K562 (cell line): ENCODE data around the gene CBX4. TPM values are rescaled to one million over a fixed set of nuclear protein-coding genes. Genes with fewer than 3 reads are reported as not detected.

Source experiments
- ATAC-seq: fragments of 200-7000 bp; cut with Tn5 transposase; 3 replicates; pipeline ENCODE4 v1.9.1; 2020; ENCODE audit warnings: moderate library complexity
- BruUV-seq: library from RNA; stranded (reverse); fragments of 400-500 nt; replicated peaks from 2 replicates; lab custom pipeline; 2021; lab: Mats Ljungman, UMichigan
- CTCF ChIA-PET: fragments of 300-600 bp; formaldehyde crosslinking; extraction: SDS; loops from one replicate; lab custom pipeline; 2021; ENCODE audit warnings: low intra/inter-chr PET ratio; lab: Yijun Ruan, JAX
- POLR2A ChIA-PET: fragments of 300-600, 350-650 bp; sonication (Branson Sonifier 250); formaldehyde crosslinking; extraction: SDS; loops from one replicate; lab custom pipeline; 2021; ENCODE audit warnings: antibody characterized with exemption, inconsistent platforms; lab: Yijun Ruan, JAX
- DNase-seq, 4 experiments: peaks; one replicate each; pipeline versions ENCODE4 v3.0.0 to v3.0.0-alpha.2; 2011 to 2018; ENCODE audit warnings: low spot score in 3 of 4, mixed read lengths in 3 of 4; ENCODE audit errors: extremely low read depth in 1 of 4
- FAIRE-seq: peaks from 2 replicates; lab custom pipeline; 2011; peaks lifted over from hg19 to GRCh38; lab: Jason Lieb, UNC
- H2AFZ ChIP-seq: 2 replicates; pipeline ENCODE4 v1.6.0; 2011; ENCODE audit warnings: low read depth, low read length, control low read depth, inconsistent platforms
- H3K27ac ChIP-seq: fragments of 200-600 bp; 3 replicates; pipeline ENCODE4 v1.8.0; 2011; ENCODE audit warnings: low read depth, mild to moderate bottlenecking, control low read depth, inconsistent platforms, low read length, moderate library complexity, mixed read lengths; ENCODE audit errors: extremely low read depth
- H3K27me3 ChIP-seq, 2 experiments: fragments of 300-600 bp in 1 of 2; 2 replicates in 1 of 2; 3 replicates in 1 of 2; pipeline versions ENCODE4 v1.6.0 to v1.8.0; 2011; ENCODE audit warnings: inconsistent platforms in 2 of 2, low read length in 2 of 2, mild to moderate bottlenecking in 1 of 2, mixed read lengths in 1 of 2, moderate library complexity in 1 of 2; ENCODE audit not compliant: control insufficient read depth in 2 of 2, insufficient read depth in 2 of 2
- H3K36me3 ChIP-seq: fragments of 300-600 bp; 3 replicates; pipeline ENCODE4 v1.8.0; 2011; ENCODE audit warnings: mild to moderate bottlenecking, low read length, inconsistent platforms; ENCODE audit not compliant: control insufficient read depth, insufficient read depth
- H3K4me1 ChIP-seq, 2 experiments: fragments of 200-600 bp in 1 of 2; replicated peaks in 1 of 2; 2 replicates in 1 of 2; 3 replicates in 1 of 2; pipeline versions ENCODE4 v1.5.1 to v1.8.0; 2011; ENCODE audit warnings: inconsistent platforms in 2 of 2, low read length in 2 of 2, mild to moderate bottlenecking in 1 of 2, mixed read lengths in 1 of 2, moderate library complexity in 1 of 2; ENCODE audit not compliant: control insufficient read depth in 2 of 2, insufficient read depth in 2 of 2
- H3K4me2 ChIP-seq: 2 replicates; pipeline ENCODE4 v1.6.1; 2011; ENCODE audit warnings: low read length, control low read depth, inconsistent platforms, mixed read lengths; ENCODE audit not compliant: insufficient read depth
- H3K4me3 ChIP-seq: fragments of 200-600 bp; sonication (generic), shearing (Covaris generic); 2 replicates; pipeline ENCODE4 v1.5.1; 2016; ENCODE audit warnings: control low read depth, inconsistent platforms
- H3K79me2 ChIP-seq: fragments of 200-600 bp; 3 replicates; pipeline ENCODE4 v1.8.0; 2011; ENCODE audit warnings: low read length, inconsistent platforms; ENCODE audit not compliant: control insufficient read depth, insufficient read depth
- H3K9ac ChIP-seq, 2 experiments: 2 replicates each; pipeline versions ENCODE4 v1.6.0 to v1.6.1; 2011; ENCODE audit warnings: low read depth in 2 of 2, low read length in 2 of 2, control low read depth in 1 of 2, inconsistent platforms in 1 of 2, mild to moderate bottlenecking in 1 of 2, mixed read lengths in 1 of 2; ENCODE audit not compliant: insufficient read depth in 1 of 2
- H3K9me1 ChIP-seq: one replicate; pipeline ENCODE4 v1.6.0; 2011; ENCODE audit warnings: inconsistent platforms, mild to moderate bottlenecking, low read length, moderate library complexity; ENCODE audit not compliant: control insufficient read depth, insufficient read depth
- H3K9me3 ChIP-seq: replicated peaks from 2 replicates; pipeline ENCODE4 v1.5.1; 2011; ENCODE audit warnings: low read depth, low read length, inconsistent platforms; ENCODE audit not compliant: control insufficient read depth, insufficient read depth
- H4K20me1 ChIP-seq: replicated peaks from 2 replicates; pipeline ENCODE4 v1.6.1; 2011; ENCODE audit warnings: low read length, inconsistent platforms, mixed read lengths; ENCODE audit not compliant: control insufficient read depth, insufficient read depth
- EHMT2 ChIP-seq: fragments of 450-650 bp; IDR thresholded peaks from 2 replicates; pipeline ENCODE4 v1.6.1; 2018; ENCODE audit warnings: antibody characterized with exemption
- NEUROD1 ChIP-seq: fragments of 150-350 bp; IDR thresholded peaks from 2 replicates; pipeline ENCODE4 v1.6.1; 2014; ENCODE audit warnings: borderline replicate concordance, low read length, low read depth; ENCODE audit not compliant: partially characterized antibody
- NFIX ChIP-seq: fragments of 250-450 bp; sonication (Bioruptor Pico); IDR thresholded peaks from 2 replicates; pipeline ENCODE4 v1.4.0; 2020; ENCODE audit warnings: low read depth, mild to moderate bottlenecking, moderate library complexity
- NFYB ChIP-seq: IDR thresholded peaks from 2 replicates; pipeline ENCODE4 v1.6.1; 2011; ENCODE audit warnings: mild to moderate bottlenecking, moderate library complexity; ENCODE audit not compliant: insufficient read length; ENCODE audit errors: extremely low read depth
- POLR2G ChIP-seq: fragments of 200-400 bp; formaldehyde crosslinking; IDR thresholded peaks from 2 replicates; pipeline ENCODE4 v1.6.1; 2017; ENCODE audit warnings: low read depth, mild to moderate bottlenecking, antibody characterized with exemption, low read length, moderate library complexity
- RBFOX2 ChIP-seq: fragments of 200-400 bp; formaldehyde crosslinking; IDR thresholded peaks from 2 replicates; pipeline ENCODE4 v1.6.1; 2017; ENCODE audit warnings: low read depth, mild to moderate bottlenecking, low read length, moderate library complexity
- SIX5 ChIP-seq, 2 experiments: IDR thresholded peaks; 2 replicates each; pipeline ENCODE4 v1.6.1; 2011; ENCODE audit warnings: low read length in 2 of 2, borderline replicate concordance in 1 of 2, low read depth in 1 of 2, mild to moderate bottlenecking in 1 of 2, moderate library complexity in 1 of 2; ENCODE audit not compliant: insufficient read depth in 1 of 2
- TAF9B ChIP-seq: fragments of 450-650 bp; IDR thresholded peaks from 2 replicates; pipeline ENCODE4 v1.6.1; 2018; ENCODE audit warnings: mild to moderate bottlenecking; ENCODE audit not compliant: partially characterized antibody
- XRCC4 ChIP-seq: IDR thresholded peaks from one replicate; pipeline ENCODE4 v1.6.1; 2011; ENCODE audit not compliant: insufficient read depth, insufficient read length; ENCODE audit errors: extremely low read depth
- ZBTB33 ChIP-seq: sonication (generic); formaldehyde crosslinking; IDR thresholded peaks from 2 replicates; pipeline ENCODE4 v1.8.1; 2023; ENCODE audit warnings: mild to moderate bottlenecking, missing genetic modification reagents
- ZNF184 ChIP-seq: sonication (generic); formaldehyde crosslinking; IDR thresholded peaks from 2 replicates; pipeline ENCODE4 v1.5.0; 2020; ENCODE audit warnings: missing genetic modification reagents
- ZNF830 ChIP-seq: fragments of 250-450 bp; sonication (Bioruptor Pico); IDR thresholded peaks from 2 replicates; pipeline ENCODE4 v1.5.0; 2021; ENCODE audit warnings: mild to moderate bottlenecking
- WGBS: fragments of 100-300 bp; shearing (Covaris generic); methylation state at CpG from one replicate; pipeline ENCODE4 v1.1.6; 2016; ENCODE audit warnings: low coverage, mixed read lengths; ENCODE audit not compliant: insufficient coverage; ENCODE audit errors: missing lambda C conversion rate; 5-methylcytosine and 5-hydroxymethylcytosine counted together
- in situ Hi-C: fragments of 300-500 bp; cut with MboI; formaldehyde crosslinking; loops from 4 replicates; pipeline ENCODE4 v1.15.0; 2018; ENCODE audit warnings: inconsistent platforms, mixed read lengths
- intact Hi-C: fragments of 100-400 bp; cut with micrococcal nuclease; formaldehyde crosslinking; loops from 2 replicates; pipeline ENCODE4 v1.14.2; 2022
- polyA plus RNA-seq, 8 experiments: library from polyadenylated mRNA; depleted of rRNA in 4 of 8; stranded (reverse) in 5 of 8; unstranded in 3 of 8; fragments of >200 nt; fragmentation: Nextera tagmentation in 2 of 8; fragmentation: Illumina TruSeq in 1 of 8; extraction: Ambion mirVana in 2 of 8; extraction: Trizol in 1 of 8; gene quantifications; 2 replicates each; pipeline versions ENCODE4 v1.2.1 to v1.2.3, GENCODE V29; 2011 to 2014; ENCODE audit warnings: inconsistent platforms in 1 of 8, missing spikeins in 1 of 8
- total RNA-seq, 7 experiments: library from RNA; depleted of rRNA in 6 of 7; stranded (reverse); fragments of >200 nt in 6 of 7; fragmentation: Illumina TruSeq in 2 of 7; extraction: Trizol in 2 of 7; gene quantifications; 2 replicates each; pipeline versions ENCODE4 v1.2.1 to v1.2.3, GENCODE V29; 2011 to 2021; ENCODE audit warnings: low replicate concordance in 1 of 7

CBX4 gene
- total and polyA plus RNA-seq, 9 of the 15 experiments (the other 6 are each of a cell fraction or from before 2014, with no cell fraction given) = 0.98 to 50.5 (median 10.0) TPM

- no peaks in the 10 kb centered on the region for H3K9me3 ChIP-seq
- no peaks in the 10 kb centered on the region for H4K20me1 ChIP-seq
- no peak overlapping the region for H3K4me2 ChIP-seq
- peak overlapping the region in 1 of 2 experiments; percentile 68; a peak in 1 of 4 replicates for H3K9ac ChIP-seq
- peak; percentile 67 for TF ChIP-seq NFYB
- TF ChIP-seq NEUROD1 = no peak
- no peaks in the 10 kb centered on the region for H3K9me1 ChIP-seq
- ChIA-PET POLR2A (interaction anchor here (0.5 to 1.3 kb wide), 5 partner anchors 32 to 1697 kb away, joined by 3 to 9 read pairs (median 3); no protein-coding TSS in a partner anchor), CTCF (no interaction called here)
- no peak overlapping the region for H3K27ac ChIP-seq
- peaks cover 20% of the 10 kb centered on the region for H3K79me2 ChIP-seq
- H3K4me3 ChIP-seq = no peak overlapping the region
- DNase-seq (peak in 2 of 4 experiments; percentile 74 to 76), ATAC-seq (no peak), FAIRE-seq (no peak)
- H3K36me3 ChIP-seq = peaks cover 20% of the 10 kb centered on the region; the same call in 2 of the 3 replicates
- H3K27me3 ChIP-seq = no peaks in the 10 kb centered on the region
- no TSS peak for BruUV-seq
- in situ Hi-C loops (loop anchor here (5.0 kb wide), 1 partner anchor 47 kb away; no protein-coding TSS in a partner anchor), intact Hi-C loops (no loop called here)
- H3K4me1 ChIP-seq = peaks cover 18 to 71% of the 10 kb centered on the region in 2 experiments
- WGBS = 62% methylated on average over 3 of the region's 3 CpGs
- no peak overlapping the region for H2AFZ ChIP-seq
Observed at GRCh38 chr17:79793924-79794304, 45.3 kb downstream of the CBX4 start.

- ATAC-seq (no peak), DNase-seq (no peak), FAIRE-seq (peak; percentile 32)
- no peak overlapping the region for H3K27ac ChIP-seq
- H3K4me2 ChIP-seq = no peak overlapping the region
- no peaks in the 10 kb centered on the region for H4K20me1 ChIP-seq
- no peaks in the 10 kb centered on the region for H3K27me3 ChIP-seq
- H2AFZ ChIP-seq = no peak overlapping the region
- intact Hi-C loops (no loop called here), in situ Hi-C loops (loop anchor here (5.0 kb wide), 1 partner anchor 46 kb away; no protein-coding TSS in a partner anchor)
- H3K36me3 ChIP-seq = peaks cover 20% of the 10 kb centered on the region; the same call in 2 of the 3 replicates
- no peaks in the 10 kb centered on the region for H3K9me3 ChIP-seq
- POLR2A ChIA-PET = interaction anchor here (0.7 to 1.3 kb wide), 6 partner anchors 10 to 133 kb away, joined by 3 to 9 read pairs (median 4); no protein-coding TSS in a partner anchor
- H3K4me1 ChIP-seq = peaks cover 15 to 64% of the 10 kb centered on the region in 2 experiments
- no TSS peak for BruUV-seq
- H3K79me2 ChIP-seq = peaks cover 20% of the 10 kb centered on the region
- no peaks in the 10 kb centered on the region for H3K9me1 ChIP-seq
- WGBS = 85% methylated on average over 27 of the region's 63 CpGs
- H3K9ac ChIP-seq = no peak overlapping the region
- no peak overlapping the region for H3K4me3 ChIP-seq
- CTCF ChIA-PET = no interaction called here
- TF ChIP-seq ZNF830 = no peak
- TF ChIP-seq ZBTB33 (CRISPR knock-in tag) = peak; percentile 81
- TF ChIP-seq EHMT2 = no peak
- no peak for TF ChIP-seq SIX5 (IDR thresholded peaks at IDR 0.05; ENCODE audit: borderline replicate concordance in 1 of 2, insufficient read depth in 1 of 2, low read depth in 1 of 2, low read length in 2 of 2)
- TF ChIP-seq XRCC4 = no peak
- TF ChIP-seq NFIX (CRISPR knock-in tag) = no peak
- no peak for TF ChIP-seq TAF9B
- peak; percentile 52 for TF ChIP-seq POLR2G
- no peak for TF ChIP-seq ZNF184 (CRISPR knock-in tag)
- TF ChIP-seq RBFOX2 = peak; percentile 47
Observed at GRCh38 chr17:79792984-79793923, 46.0 kb downstream of the CBX4 start.
